Trophoblast cell (in vitro differentiated cells and primary cell): ENCODE results near the gene EEF1A2.

Experiments used
- DNase-seq, 2 donors: peaks; one replicate each; pipeline ENCODE4 v3.0.0-alpha.2; 2016
- H2AFZ ChIP-seq: 2 replicates; pipeline ENCODE4 v1.6.1; 2013; ENCODE audit warnings: low read length, moderate library complexity, mild to moderate bottlenecking; ENCODE audit not compliant: insufficient read depth, poor library complexity
- H2AK5ac ChIP-seq: 2 replicates; pipeline ENCODE4 v1.6.1; 2013; ENCODE audit warnings: mild to moderate bottlenecking, low read length
- H2BK120ac ChIP-seq: 2 replicates; pipeline ENCODE4 v1.6.1; 2013; ENCODE audit warnings: low read length, mild to moderate bottlenecking, moderate library complexity; ENCODE audit not compliant: insufficient read depth, poor library complexity
- H2BK12ac ChIP-seq: 2 replicates; pipeline ENCODE4 v1.6.1; 2013; ENCODE audit warnings: mild to moderate bottlenecking, low read length, moderate library complexity
- H2BK5ac ChIP-seq: 2 replicates; pipeline ENCODE4 v1.6.1; 2013; ENCODE audit warnings: low read length, low read depth, moderate library complexity, mild to moderate bottlenecking; ENCODE audit not compliant: poor library complexity
- H3K14ac ChIP-seq: 2 replicates; pipeline ENCODE4 v1.6.1; 2013; ENCODE audit warnings: mild to moderate bottlenecking, low read length
- H3K18ac ChIP-seq: 2 replicates; pipeline ENCODE4 v1.6.1; 2013; ENCODE audit warnings: mild to moderate bottlenecking, low read length
- H3K23ac ChIP-seq: 2 replicates; pipeline ENCODE4 v1.6.1; 2013; ENCODE audit warnings: low read length
- H3K27ac ChIP-seq: 2 replicates; pipeline ENCODE4 v1.5.1; 2013; ENCODE audit warnings: low read depth, mild to moderate bottlenecking, inconsistent platforms, low read length, moderate library complexity
- H3K27me3 ChIP-seq: 2 replicates; pipeline ENCODE4 v1.6.1; 2013; ENCODE audit warnings: inconsistent platforms, mild to moderate bottlenecking, low read length, moderate library complexity; ENCODE audit not compliant: insufficient read depth
- H3K36me3 ChIP-seq, 2 experiments: 1 replicate in 1 of 2; 2 replicates in 1 of 2; pipeline ENCODE4 v1.6.1; 2013; ENCODE audit warnings: low read length in 2 of 2, mild to moderate bottlenecking in 2 of 2, moderate library complexity in 1 of 2; ENCODE audit not compliant: insufficient read depth in 2 of 2, control insufficient read depth in 1 of 2
- H3K4ac ChIP-seq: 2 replicates; pipeline ENCODE4 v1.6.1; 2013; ENCODE audit warnings: low read depth, mild to moderate bottlenecking, low read length, moderate library complexity
- H3K4me1 ChIP-seq, 2 experiments: 1 replicate in 1 of 2; 2 replicates in 1 of 2; pipeline ENCODE4 v1.6.1; 2013; ENCODE audit warnings: low read length in 2 of 2, mild to moderate bottlenecking in 2 of 2, moderate library complexity in 1 of 2; ENCODE audit not compliant: insufficient read depth in 2 of 2, control insufficient read depth in 1 of 2
- H3K4me2 ChIP-seq: 2 replicates; pipeline ENCODE4 v1.6.1; 2013; ENCODE audit warnings: inconsistent platforms, mild to moderate bottlenecking, low read length, moderate library complexity
- H3K4me3 ChIP-seq: 2 replicates; pipeline ENCODE4 v1.5.1; 2013; ENCODE audit warnings: mild to moderate bottlenecking, low read depth, low read length, inconsistent platforms
- H3K79me1 ChIP-seq: one replicate; pipeline ENCODE4 v1.6.1; 2013; ENCODE audit warnings: low read length
- H3K79me2 ChIP-seq: 2 replicates; pipeline ENCODE4 v1.6.1; 2013; ENCODE audit warnings: low read length, mild to moderate bottlenecking; ENCODE audit not compliant: control insufficient read depth, insufficient read depth, poor library complexity
- H3K9ac ChIP-seq: 2 replicates; pipeline ENCODE4 v1.6.1; 2013; ENCODE audit warnings: mild to moderate bottlenecking, low read length
- H3K9me3 ChIP-seq: 2 replicates; pipeline ENCODE4 v1.6.1; 2013; ENCODE audit warnings: low read depth, mild to moderate bottlenecking, control low read depth, inconsistent platforms, low read length; ENCODE audit not compliant: insufficient read depth
- H4K12ac ChIP-seq: 2 replicates; pipeline ENCODE4 v1.6.1; 2013; ENCODE audit warnings: low read depth, mild to moderate bottlenecking, low read length, moderate library complexity
- H4K8ac ChIP-seq: 2 replicates; pipeline ENCODE4 v1.6.1; 2013; ENCODE audit warnings: low read depth, mild to moderate bottlenecking, low read length, moderate library complexity
- H4K91ac ChIP-seq: one replicate; pipeline ENCODE4 v1.6.1; 2013; ENCODE audit warnings: low read depth, mild to moderate bottlenecking, low read length, moderate library complexity
- WGBS: extraction: QIAGEN DNeasy Blood & Tissue Kit; methylation state at CpG from one replicate; pipeline ENCODE4 v1.1.7; 2013; ENCODE audit warnings: missing lambda C conversion rate; ENCODE audit not compliant: insufficient read length, insufficient coverage; ENCODE audit errors: extremely low coverage; 5-methylcytosine and 5-hydroxymethylcytosine counted together

Gene EEF1A2

GRCh38 chr20:63473555-63474449 is 25.1 kb downstream of the EEF1A2 start:
- WGBS = no CpG with 5 or more reads among the region's 30 CpGs
- no peak overlapping the region for H2BK5ac ChIP-seq

GRCh38 chr20:63472862-63473390 is 26.0 kb downstream of the EEF1A2 start:
- H3K27ac ChIP-seq = no peak overlapping the region
- H4K12ac ChIP-seq = no peak overlapping the region
- DNase-seq = no peak
- H3K79me2 ChIP-seq = no peaks in the 10 kb centered on the region
- no peak overlapping the region for H2AFZ ChIP-seq
- no peak overlapping the region for H2BK5ac ChIP-seq
- H3K36me3 ChIP-seq = no peaks in the 10 kb centered on the region
- peaks cover 5% of the 10 kb centered on the region in 2 experiments for H3K4me1 ChIP-seq
- no peak overlapping the region for H3K14ac ChIP-seq
- no peak overlapping the region for H4K8ac ChIP-seq
- WGBS = no CpG with 5 or more reads among the region's 13 CpGs
- no peak overlapping the region for H2BK120ac ChIP-seq
- no peaks in the 10 kb centered on the region for H3K79me1 ChIP-seq
- H4K91ac ChIP-seq = no peak overlapping the region
- no peak overlapping the region for H3K18ac ChIP-seq
- H2AK5ac ChIP-seq = no peak overlapping the region
- no peak overlapping the region for H2BK12ac ChIP-seq
- no peak overlapping the region for H3K4ac ChIP-seq
- H3K23ac ChIP-seq = no peak overlapping the region
- H3K9me3 ChIP-seq = peaks cover 1% of the 10 kb centered on the region
- peaks cover 24% of the 10 kb centered on the region for H3K27me3 ChIP-seq
- H3K9ac ChIP-seq = no peak overlapping the region
- H3K4me2 ChIP-seq = no peak overlapping the region
- H3K4me3 ChIP-seq = no peak overlapping the region

More at GRCh38 chr20:63473555-63474449, 25.1 kb downstream of the EEF1A2 start:
- Histone ChIP-seq H3K4me2 (no peak overlapping the region), H3K27ac (no peak overlapping the region), H2AK5ac (no peak overlapping the region), H3K79me2 (no peaks in the 10 kb centered on the region), H3K14ac (no peak overlapping the region), H4K91ac (no peak overlapping the region), H3K9me3 (peaks cover 1% of the 10 kb centered on the region), H2BK12ac (no peak overlapping the region), H2BK120ac (no peak overlapping the region), H3K79me1 (no peaks in the 10 kb centered on the region), H3K27me3 (peaks cover 24% of the 10 kb centered on the region), H3K4me1 (peaks cover 5% of the 10 kb centered on the region in 2 experiments), H3K4me3 (no peak overlapping the region), H3K18ac (no peak overlapping the region), H2AFZ (no peak overlapping the region), H4K12ac (no peak overlapping the region), H3K9ac (no peak overlapping the region), H3K36me3 (no peaks in the 10 kb centered on the region), H3K23ac (no peak overlapping the region), H4K8ac (no peak overlapping the region), H3K4ac (no peak overlapping the region)
- DNase-seq = no peak

- H3K27ac ChIP-seq = no peak within 1 kb of the TSS
- peaks cover 24% of the 10 kb centered on the region for H3K27me3 ChIP-seq
- H3K4me1 ChIP-seq = peaks cover 5% of the 10 kb centered on the region in 2 experiments
- H2AK5ac ChIP-seq = no peak within 1 kb of the TSS
- no peak within 1 kb of the TSS for H3K18ac ChIP-seq
- WGBS = no CpG with 5 or more reads among the region's 111 CpGs
- no peak within 1 kb of the TSS for H2BK12ac ChIP-seq
- H3K9me3 ChIP-seq = peaks cover 1% of the 10 kb centered on the region
- H4K12ac ChIP-seq = no peak within 1 kb of the TSS
- H3K79me1 ChIP-seq = no peaks in the 10 kb centered on the region
- H3K36me3 ChIP-seq = no peaks in the 10 kb centered on the region
- no peak for DNase-seq
- no peak within 1 kb of the TSS for H2BK120ac ChIP-seq
- H4K8ac ChIP-seq = no peak within 1 kb of the TSS
- no peaks in the 10 kb centered on the region for H3K79me2 ChIP-seq
- H4K91ac ChIP-seq = no peak within 1 kb of the TSS
- no peak within 1 kb of the TSS for H3K4ac ChIP-seq
- no peak within 1 kb of the TSS for H2BK5ac ChIP-seq
- H3K4me2 ChIP-seq = peak within 1 kb of the TSS; percentile 68
- H2AFZ ChIP-seq = no peak within 1 kb of the TSS
- H3K4me3 ChIP-seq = peak within 1 kb of the TSS; percentile 3
- no peak within 1 kb of the TSS for H3K23ac ChIP-seq
- H3K14ac ChIP-seq = no peak within 1 kb of the TSS
- no peak within 1 kb of the TSS for H3K9ac ChIP-seq
These were observed 26.7 kb downstream of the EEF1A2 start, which contains the start of gene KCNQ2 for GRCh38 chr20:63471981-63472831. TSS of gene KCNQ2 (minus strand) at chr20:63472655. CDS start at chr20:63472463, 192 bp downstream.

DNA sequence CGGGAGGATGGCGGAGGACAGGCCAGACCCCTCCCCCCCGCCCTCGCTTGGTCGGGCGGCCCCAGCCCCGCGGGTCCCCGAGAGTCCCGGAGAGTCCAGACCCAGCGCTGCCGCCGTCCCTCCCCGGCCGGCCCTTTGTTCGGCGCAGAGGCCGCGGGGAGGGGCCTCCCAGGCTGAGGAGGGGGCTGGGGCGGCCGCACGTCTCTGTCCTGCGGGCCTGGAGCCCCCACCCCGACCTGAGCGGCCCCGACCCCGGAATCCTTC is 27.2 kb downstream of the EEF1A2 start:
- no peak overlapping the region for H3K23ac ChIP-seq
- H3K36me3 ChIP-seq = no peaks in the 10 kb centered on the region
- DNase-seq = no peak
- H3K27me3 ChIP-seq = peaks cover 24% of the 10 kb centered on the region
- no peak overlapping the region for H3K18ac ChIP-seq
- WGBS = no CpG with 5 or more reads among the region's 27 CpGs
- no peak overlapping the region for H2AK5ac ChIP-seq
- H2AFZ ChIP-seq = no peak overlapping the region
- peaks cover 1% of the 10 kb centered on the region for H3K9me3 ChIP-seq
- H3K9ac ChIP-seq = no peak overlapping the region
- H3K79me2 ChIP-seq = no peaks in the 10 kb centered on the region
- no peak overlapping the region for H2BK12ac ChIP-seq
- H3K27ac ChIP-seq = no peak overlapping the region
- no peak overlapping the region for H3K14ac ChIP-seq
- H4K8ac ChIP-seq = no peak overlapping the region
- no peak overlapping the region for H4K91ac ChIP-seq
- H2BK5ac ChIP-seq = no peak overlapping the region
- H3K79me1 ChIP-seq = no peaks in the 10 kb centered on the region
- peaks cover 5% of the 10 kb centered on the region in 2 experiments for H3K4me1 ChIP-seq
- no peak overlapping the region for H4K12ac ChIP-seq
- peak overlapping the region; percentile 3 for H3K4me3 ChIP-seq
- H2BK120ac ChIP-seq = no peak overlapping the region
- peak overlapping the region; percentile 68 for H3K4me2 ChIP-seq
- H3K4ac ChIP-seq = no peak overlapping the region
